HG02798 (cell line): ENCODE results near the gene AMPH.

Experiments
- ATAC-seq: cut with Tn5 transposase; IDR thresholded peaks from one replicate; pipeline ENCODE4 v1.9.1; 2021; ENCODE audit warnings: mild to moderate bottlenecking; ENCODE audit not compliant: unreplicated experiment, poor library complexity

AMPH gene

DNA sequence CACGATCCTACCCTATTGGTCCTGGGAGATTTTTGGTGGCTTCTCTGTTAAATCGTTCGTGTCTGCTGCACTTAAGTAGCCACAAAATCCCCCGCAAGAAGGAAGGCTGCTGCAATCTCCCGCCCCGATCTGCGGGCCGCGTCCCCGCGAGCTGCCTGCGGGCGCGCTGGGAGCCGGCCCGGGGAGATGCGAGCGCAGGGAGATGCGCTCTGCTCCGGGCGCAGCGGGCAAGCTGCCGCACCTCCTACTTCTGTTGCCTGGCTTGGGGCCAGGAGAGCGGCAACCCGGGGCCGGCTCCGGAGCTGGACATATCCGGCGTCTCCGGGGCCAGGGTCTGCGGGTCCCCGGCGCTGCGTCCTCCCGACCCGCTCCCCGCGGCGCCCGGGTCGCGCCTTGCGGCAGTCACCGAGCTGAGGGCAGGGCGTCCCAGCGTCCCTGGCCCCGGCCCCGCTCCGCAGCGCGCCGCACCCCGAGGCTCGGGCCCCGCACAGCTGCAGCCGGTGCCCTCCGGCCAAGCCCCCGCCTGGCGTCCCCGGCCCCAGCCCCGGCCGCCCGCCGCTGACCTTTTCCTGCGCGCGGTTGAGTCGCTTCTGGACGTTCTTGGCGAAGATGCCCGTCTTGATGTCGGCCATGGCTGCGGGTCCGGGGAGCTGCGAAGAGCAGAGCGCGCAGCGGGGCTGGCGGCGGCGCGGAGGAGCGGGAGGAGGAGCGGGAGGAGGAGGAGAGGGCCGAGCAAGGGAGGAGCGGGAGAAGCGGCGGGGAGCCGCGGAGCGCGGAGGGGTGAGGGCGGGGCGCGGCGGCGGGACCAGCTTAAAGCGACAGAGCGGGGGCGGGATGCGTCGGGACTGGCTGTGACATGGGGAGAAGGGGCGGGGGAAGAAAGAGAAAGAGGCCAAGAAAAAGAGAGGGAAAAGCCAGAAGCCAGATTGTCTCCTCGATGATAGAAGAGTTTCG, at the start of gene AMPH:
AMPH (minus strand) TSS at position 654 of the 954 bp plus-strand sequence; CDS start at position 632, 22 bp downstream.
- ATAC-seq: no peak

DNA sequence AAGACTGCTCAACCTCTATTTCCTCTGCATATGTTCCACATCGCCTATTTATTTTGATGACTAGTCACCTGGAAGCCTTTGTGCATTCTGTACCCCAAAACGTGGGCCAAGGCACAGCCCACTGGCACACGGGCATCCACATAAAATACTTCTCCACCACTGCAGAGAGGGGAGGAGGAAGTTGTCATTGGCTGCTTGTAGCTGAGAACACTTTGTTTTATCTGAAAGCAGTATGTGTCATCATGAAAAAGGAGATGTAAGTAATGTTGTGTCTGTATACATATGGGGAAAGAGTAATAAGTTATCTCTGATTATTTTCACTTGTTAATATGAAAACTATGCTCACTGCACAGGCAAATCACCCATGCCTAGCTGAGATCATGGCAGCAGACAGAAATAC, 48.2 kb upstream of the AMPH start:
- ATAC-seq: no peak

DNA sequence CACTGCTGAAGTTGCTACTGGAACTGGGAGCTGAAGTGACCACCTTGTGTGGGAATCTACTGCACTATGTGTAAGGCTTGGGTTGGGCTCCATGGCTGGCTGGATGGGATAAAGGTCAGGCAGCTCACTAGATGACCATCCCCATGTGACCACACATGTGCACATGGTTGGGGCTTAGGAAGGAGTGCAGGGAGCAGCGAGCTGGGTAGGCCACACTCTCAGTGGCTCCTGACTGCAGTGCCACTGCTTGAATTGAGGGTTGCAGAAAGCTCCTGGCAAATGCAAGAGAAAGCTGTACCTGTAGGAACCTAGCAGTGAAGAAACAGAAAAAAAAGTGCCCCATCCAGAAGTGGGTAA, 47.5 kb upstream of the AMPH start:
- no peak for ATAC-seq

DNA sequence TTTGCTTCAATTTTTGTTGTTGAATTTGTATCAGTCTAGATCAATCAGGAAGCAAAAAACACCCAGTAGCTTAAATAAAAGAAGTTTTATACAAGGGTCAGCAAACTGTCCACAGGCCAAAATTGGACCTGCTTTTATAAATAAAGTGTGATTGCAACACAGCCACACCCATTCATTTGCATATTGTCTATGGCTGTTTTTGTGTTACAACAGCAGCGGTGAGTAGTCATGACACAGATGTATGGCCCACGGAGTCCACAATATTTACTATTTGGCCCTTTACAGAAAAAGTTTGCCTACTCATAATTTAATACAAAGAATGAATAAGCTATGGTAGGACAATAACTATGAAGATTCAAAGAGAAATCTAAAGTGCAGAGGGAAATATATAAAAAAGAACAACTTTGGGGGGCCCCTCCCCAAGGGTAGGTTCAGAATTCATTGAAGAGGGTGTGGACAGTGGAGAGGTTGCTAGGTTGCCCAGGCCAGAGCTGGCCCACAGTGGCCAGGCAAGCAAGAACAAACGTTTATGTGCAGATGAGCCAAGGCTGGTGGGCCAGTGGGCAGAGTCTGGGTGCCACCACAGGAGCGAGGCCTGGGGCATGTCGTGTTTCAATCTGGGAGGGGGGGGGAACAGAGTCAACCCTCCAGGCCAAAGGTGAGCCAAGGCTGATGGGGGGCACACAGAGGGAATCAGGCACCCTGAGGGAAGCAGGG, 47.0 kb upstream of the AMPH start:
- no peak for ATAC-seq

DNA sequence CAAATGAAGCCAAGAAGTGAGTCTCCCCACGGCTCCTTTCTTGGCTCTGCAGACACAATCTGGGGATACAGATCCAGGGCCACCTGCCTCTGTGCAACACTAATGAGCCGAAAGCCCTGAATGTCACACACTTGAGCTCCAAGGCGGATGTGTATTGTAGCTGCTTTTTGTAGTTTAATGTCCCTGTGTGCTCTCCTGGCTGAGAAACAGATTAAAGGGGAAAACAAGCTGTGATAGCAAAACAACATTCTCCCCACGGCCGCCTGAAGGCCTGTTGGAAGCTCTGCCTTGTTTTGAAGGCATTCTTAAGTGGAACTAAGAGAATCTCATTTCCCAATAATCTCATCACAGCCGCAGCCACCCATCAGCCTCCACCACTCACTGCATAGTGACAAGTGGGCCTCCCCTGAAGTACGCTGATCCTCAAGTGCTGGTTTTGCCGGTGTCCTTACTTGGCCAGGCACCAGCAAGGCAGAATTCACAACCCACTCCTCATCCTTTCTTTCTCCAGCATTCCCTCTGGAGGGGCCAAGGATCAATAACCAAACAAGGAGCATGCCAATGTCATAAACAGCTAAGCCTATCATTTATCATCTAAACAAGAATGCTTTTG, 44.4 kb upstream of the AMPH start:
- ATAC-seq: no peak

DNA sequence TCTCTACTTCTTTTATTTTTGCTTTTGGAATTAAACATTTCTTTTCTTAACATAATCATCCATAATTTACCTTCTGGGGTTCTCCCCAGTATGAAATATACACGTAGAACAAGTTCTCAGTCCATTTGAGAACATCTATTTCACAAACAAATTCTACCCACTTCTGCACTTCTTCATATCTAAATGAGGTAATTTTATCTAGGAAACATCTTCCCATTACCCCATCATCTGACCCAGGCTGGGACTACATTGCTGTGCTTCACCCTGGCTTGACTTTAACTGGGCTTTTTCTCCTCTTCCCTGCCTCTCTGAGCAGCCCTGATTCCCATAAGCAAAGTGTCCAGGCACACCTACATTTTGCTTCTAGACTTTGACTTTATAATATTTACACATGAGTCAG, 43.3 kb upstream of the AMPH start:
- ATAC-seq: no peak

DNA sequence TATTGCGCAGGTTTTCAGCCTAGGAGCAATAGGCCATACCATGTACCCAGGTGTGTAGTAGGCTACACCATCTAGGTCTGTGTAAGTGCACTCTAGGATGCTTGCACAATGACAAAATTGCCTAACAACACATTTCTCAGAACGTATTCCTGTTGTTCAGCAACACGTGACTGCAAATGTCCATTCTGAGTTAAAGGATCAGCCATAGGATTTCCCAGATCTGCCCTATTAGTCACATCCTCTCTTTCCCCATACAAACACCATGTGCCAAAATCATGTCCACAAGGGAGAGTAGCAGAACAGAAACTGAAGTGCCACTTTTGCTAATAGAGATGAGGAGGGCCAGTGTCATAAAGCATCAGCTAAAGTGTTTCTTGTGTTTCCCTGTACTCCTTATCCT, 42.6 kb upstream of the AMPH start:
- ATAC-seq: no peak

DNA sequence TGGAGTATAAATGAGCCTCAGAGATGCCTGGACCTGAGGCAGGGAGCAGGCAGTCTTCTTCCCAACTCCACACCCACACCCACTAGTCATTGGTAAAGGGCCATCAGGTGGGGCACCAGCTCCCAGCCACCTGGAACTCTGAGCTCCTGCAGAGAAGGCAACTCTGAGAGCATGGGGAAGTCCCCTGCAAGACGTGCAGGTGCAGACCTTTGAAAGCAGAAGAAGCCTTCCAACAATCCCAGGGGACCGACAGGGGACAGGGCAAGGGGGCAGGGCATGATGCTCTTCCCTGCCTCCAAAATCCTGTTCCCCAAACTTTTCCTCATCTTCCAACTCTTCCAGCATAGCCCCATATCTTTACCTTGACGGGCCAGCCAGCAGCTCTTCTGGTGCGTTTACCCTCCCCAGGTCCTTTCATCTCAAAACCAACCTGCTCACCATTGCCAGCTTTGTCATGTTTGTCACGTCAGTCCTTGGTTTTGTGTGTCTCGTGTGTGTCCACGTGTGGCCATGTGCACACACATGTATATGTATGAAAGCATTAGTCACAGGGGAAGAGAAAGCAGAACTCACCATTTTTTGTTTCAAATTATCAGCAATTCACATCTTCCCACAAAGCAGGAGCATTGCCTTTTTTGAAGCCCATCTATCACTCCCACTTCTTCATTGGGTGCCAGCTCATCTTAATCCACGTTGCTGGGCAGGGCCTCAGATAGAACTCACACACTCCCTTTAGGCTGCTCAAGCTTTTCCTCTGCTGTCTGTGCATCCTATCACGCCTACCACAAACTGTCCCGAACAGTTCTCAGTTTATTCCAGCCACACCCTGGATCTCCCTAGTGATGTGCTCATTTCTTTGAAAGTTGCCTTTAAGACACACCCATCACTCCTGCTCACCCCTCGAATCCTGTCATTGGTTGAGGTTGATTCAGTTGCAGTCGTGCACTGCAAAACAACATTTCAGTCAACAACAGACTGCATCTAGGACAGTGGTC, 41.0 kb upstream of the AMPH start:
- peak; percentile 72 for ATAC-seq

DNA sequence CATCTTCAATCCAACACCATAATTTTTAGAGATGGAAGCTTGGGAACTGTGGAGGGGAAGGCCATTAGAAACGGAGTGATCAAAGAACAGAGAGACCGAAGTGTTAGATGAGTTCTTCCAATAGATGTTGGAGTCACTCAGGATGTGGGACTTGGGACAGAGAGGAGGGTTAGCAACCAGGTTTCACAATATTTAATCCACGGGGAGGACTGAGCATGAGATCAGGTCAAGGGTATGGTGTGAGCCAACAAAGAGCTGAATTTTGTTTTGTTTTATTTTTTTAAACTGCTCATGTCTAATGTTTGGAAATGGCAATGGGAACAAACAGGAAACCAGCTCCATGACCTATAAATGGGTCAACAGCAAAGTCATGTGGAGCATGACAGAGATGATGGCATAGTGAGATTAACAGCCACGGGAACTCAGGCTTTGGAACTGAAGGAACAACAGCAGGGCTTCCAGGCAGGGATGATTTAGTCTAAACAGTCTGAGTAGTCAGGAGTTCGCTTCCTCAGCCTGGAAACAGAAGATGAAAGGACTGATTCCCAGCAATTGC, 38.9 kb upstream of the AMPH start:
- ATAC-seq: no peak

DNA sequence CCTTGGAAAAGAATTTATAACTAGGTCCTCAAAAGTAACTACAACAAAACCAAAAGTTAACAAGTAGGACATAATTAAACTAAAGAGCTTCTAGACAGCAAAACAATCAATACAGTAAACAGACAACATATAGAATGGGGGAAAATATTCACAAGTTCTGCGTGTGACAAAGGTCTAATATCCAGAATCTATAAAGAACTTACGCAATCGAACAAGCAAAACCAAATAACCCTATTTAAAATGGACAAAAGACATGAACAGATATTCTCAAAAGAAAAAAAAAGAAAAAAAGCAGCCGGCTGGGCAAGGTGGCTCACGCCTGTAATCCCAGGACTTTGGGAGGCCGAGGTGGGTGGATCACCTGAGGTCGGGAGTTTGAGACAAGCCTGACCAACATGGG, 33.8 kb upstream of the AMPH start:
- ATAC-seq: no peak

DNA sequence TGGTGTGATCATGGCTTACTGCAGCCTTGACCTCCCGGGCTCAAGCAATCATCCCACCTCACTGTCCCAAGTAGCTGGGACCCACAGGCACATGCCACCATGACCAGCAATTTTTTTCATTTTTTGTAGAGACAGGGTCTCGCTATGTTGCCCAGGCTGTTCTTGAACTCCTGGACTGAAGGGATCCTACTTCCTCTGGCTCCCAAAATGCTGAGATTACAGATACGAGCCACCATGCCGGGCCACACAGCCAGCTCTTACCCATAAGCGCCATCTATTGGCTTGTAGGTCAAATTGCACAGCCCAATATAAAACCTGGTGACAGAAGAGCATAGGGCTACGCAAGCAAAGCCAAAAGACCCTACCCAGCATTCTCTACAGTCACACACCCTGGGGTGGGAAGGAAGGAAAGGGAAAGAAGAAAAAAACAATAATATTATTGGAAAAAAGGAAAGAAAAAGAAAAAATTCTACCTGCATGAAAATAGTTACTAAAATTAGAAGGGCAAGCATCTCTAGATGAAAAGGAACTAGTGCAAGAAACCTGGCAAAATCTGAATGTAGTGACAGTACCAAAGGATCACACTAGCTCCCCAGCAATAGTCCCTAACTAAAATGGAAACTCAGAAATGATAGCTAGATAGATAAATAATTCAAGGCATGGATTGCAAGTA, 29.4 kb upstream of the AMPH start:
- peak; percentile 78 for ATAC-seq

DNA sequence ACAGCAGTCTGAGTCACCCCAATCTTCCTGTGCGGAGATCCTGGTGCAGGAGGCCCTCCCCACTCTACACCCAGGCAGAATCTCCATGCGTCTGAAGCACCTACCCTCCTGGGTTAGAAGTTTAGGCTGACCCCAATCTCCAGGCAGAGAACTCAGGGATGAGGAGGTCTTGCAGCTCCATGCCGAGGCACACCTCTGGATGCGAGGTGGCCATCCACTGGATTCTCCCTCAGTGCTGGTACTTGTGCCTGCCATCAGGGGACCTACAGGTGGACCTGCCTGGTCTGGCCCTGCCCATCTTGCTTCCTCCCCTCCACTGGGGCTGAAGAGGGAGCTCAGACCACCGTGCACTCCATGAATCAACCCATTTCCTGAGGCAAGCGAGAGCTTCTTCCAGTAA, 28.8 kb upstream of the AMPH start:
- no peak for ATAC-seq

DNA sequence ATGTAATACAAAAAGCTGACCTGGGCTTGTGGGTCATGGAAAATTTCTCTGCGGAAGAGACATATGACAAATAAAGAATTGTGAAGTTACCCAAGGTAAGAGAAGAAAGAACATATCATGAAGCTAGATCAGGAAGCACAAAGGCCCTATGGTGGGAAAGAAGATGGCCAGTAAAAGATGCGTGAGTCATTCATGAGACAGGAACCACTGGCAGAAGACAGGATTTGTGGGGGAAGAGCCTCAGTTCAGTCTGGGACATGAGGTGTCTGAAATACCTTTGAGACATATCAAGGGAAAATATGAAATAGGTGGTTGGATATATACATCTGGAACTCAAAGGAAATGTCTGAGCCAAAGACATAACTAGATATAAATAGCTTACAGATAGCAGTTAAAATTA, 27.7 kb upstream of the AMPH start:
- no peak for ATAC-seq

DNA sequence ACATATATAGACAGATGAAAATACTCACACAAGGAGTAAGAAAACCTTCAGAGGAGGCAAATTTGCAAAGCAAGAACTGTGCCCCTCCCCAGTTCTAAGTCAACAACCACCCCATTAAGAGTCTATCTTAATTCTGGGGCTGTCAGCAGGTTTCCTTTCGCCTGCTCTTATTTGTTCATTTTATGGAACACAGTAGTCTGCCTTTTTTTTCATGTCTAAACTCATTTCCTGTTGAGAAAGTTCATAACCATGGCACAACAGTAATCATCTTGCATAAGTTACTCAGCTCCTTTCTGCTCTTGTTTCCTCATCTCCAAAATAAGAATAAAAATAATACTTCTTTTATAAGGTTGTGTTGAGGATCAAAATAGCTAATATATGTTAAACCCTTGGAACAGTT, 25.8 kb upstream of the AMPH start:
- no peak for ATAC-seq

DNA sequence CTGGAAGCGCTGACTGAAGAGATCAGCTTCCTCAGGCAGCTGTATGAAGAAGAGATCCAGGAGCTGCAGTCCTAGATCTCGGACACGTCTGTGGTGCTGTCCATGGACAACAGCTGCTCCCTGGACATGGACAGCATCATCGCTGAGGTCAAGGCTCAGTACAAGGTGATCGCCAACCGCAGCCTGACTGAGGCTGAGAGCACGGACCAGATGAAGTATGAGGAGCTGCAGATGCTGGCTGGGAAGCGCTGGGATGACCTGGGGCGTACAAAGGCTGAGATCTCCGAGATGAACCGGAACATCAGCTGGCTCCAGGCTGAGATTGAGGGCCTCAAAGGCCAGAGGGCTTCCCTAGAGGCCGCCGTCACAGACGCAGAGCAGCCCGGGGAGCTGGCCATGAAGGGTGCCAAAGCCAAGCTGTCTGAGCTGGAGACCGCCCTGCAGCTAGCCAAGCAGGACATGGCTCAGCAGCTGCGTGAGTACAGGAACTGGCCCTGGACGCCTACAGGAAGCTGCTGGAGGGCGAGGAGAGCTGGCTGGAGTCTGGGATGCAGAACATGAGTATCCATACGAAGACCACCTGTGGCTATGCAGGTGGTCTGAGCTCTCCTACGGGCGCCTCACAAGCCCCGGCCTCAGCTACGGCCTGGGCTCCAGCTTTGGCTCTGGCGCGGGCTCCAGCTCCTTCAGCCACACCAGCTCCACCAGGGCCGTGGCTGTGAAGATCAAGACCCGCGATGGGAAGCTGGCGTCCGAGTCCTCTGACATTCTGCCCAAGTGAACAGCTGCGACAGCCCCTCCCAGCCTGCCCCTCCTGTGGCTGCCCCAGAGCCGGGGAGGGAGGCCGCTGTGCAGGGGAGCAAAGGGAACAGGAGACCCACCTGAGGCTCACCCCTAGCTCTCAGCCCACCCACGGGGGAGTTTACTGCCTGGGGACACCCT, 24.9 kb upstream of the AMPH start:
- ATAC-seq: no peak

DNA sequence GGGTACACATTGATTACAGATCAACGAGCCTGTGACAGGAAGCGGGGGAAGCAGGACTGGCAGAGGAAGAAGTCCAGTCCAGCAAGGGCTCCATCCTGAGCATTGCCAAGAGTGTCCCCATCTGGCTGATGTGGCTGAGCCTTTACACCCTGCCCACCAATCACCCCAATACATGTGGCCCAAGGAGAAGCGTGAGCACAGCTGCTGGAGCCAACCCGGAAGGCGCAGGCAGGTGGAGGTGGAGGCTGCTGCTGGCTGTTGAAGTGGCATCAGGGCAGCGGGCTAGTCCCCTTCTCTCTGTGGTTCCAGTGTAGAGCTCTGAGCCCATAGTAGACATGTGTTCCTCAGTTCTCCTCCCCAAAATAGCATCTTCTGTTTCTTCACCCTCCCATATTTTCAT, 6.8 kb upstream of the AMPH start:
- no peak for ATAC-seq

DNA sequence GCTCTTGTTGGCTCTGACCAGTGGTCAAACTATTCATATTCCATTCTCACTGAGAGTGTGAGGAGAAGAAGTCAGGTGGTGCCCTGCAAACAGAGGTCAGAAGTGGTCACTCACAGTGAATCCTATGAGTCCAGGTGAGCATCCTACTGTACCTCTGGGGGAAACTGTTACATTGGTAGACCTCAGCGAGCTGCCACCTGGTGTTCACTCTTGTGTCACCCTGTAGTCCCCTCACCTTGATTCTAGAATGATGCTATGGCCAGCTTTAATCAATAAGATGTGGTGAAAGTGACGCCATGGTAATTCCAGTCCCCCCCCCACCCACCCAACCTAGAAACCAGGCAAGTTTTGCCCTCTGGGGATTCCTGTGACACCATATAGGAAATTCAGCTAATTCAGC, 1.2 kb upstream of the AMPH start:
- no peak for ATAC-seq
